Large intestine (tissue), 3 donors: ENCODE data around the gene OSCAR. TPM values are rescaled to one million over a fixed set of nuclear protein-coding genes. Genes with fewer than 3 reads are reported as not detected.

Source experiments
- DNase-seq, 2 donors: peaks; one replicate each; pipeline versions ENCODE4 v3.0.0 to v3.0.0-alpha.2; 2013
- H3K27ac ChIP-seq: one replicate; pipeline ENCODE4 v1.5.1; 2013; ENCODE audit warnings: low read length
- H3K27me3 ChIP-seq: 2 replicates; pipeline ENCODE4 v1.6.1; 2013; ENCODE audit warnings: low read length; ENCODE audit not compliant: control insufficient read depth, insufficient read depth
- H3K36me3 ChIP-seq: 2 replicates; pipeline ENCODE4 v1.6.1; 2013; ENCODE audit warnings: low read length; ENCODE audit not compliant: control insufficient read depth, insufficient read depth
- H3K4me1 ChIP-seq: one replicate; pipeline ENCODE4 v1.6.1; 2013; ENCODE audit warnings: low read length; ENCODE audit not compliant: control insufficient read depth, insufficient read depth
- H3K4me3 ChIP-seq: one replicate; pipeline ENCODE4 v1.5.1; 2013; ENCODE audit warnings: low read length
- H3K9me3 ChIP-seq: one replicate; pipeline ENCODE4 v1.6.1; 2013; ENCODE audit warnings: mild to moderate bottlenecking, low read depth, low read length, moderate library complexity; ENCODE audit not compliant: control insufficient read depth
- WGBS: methylation state at CpG from one replicate; pipeline ENCODE4 v1.1.5; 2013; ENCODE audit warnings: low lambda C conversion rate; ENCODE audit not compliant: insufficient coverage; 5-methylcytosine and 5-hydroxymethylcytosine counted together
- polyA plus RNA-seq: library from polyadenylated mRNA; unstranded; fragments of 120-200 nt; gene quantifications from one replicate; pipeline ENCODE4 v1.2.1, GENCODE V29; 2013

The OSCAR gene
- polyA plus RNA-seq, 1 donor: 0.31 TPM

DNA sequence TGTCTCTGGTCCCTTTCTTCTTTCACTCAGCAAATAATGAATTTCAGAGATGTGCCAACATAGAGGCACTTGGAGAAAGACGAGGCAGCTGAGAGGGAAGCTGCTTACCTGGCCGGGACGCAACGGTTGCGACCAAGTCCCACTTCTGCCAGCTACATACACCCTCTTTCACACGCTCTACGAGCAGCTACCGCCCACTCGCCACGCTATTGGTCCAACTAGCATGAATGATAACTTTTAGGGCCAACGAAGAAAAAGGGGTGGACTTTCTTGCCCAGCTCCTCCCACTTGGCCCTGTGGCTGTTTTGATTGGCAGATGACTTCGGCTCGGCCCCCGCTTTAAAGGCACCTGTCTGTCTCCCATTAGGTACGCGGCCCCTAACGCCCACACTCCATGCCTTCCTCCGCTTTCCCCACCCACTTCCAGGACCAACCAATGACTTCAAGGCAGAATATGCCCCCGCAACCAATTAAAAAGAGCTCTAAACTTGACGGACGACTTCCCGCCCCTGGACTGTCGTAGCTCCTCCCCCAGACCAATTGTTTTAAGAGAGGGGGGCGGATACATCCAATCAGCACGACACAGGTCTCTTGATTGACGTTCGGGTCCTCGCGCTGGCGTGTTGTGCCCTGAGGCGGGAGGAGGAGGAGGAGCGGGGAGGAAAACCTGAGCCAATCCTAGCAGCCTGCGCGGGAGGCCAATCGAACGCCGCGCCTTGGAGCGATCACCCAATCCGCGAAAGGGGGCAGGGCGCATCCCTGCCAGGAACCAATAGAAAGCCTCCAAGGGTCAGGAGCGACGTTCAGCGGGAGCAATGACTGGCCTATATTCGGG, 36.5 kb upstream of the OSCAR start:
- Histone ChIP-seq H3K4me1 (peaks cover 25% of the 10 kb centered on the region), H3K9me3 (no peaks in the 10 kb centered on the region), H3K27ac (peak overlapping the region; percentile 63), H3K4me3 (peak overlapping the region; percentile 72), H3K36me3 (peaks cover 23% of the 10 kb centered on the region), H3K27me3 (no peaks in the 10 kb centered on the region)
- peak; percentile 100 for DNase-seq
- WGBS: no CpG with 5 or more reads among the region's 46 CpGs

DNA sequence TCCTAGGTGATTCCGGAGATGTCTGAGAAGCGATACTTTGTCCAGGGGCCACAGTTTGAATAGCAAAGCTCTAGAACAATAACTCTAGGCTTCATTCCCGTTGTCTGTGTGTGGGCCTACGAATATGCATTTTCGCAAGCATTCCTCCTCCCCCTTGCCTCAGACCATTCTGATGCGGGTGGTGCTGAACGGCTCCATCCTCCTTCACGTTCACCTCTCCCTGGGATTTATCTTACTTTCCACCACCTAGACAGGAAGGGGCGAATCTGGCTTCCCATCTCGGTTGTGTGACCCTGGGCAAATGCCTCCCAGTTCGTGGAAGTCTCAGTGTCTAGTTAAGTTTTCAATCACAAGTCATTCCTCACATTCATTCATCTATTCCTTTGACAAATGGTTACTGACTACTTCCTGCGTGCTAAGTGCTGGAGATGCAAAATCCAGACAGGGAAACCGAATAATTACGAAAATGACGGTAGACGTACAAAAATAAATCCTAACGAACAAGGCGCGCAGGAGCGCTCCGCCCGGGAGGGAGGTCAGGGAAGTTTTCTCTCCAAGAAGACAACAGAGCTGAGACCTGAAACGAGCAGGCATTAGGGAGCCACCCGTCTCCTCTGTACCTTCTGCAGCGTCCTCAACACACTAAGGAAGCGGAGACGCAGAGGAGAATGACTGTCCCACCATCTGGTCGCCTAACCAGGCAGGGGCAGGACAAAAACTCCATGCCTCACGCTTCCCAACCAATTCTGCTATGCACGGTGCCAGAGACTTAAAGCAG, 35.7 kb upstream of the OSCAR start:
- Histone ChIP-seq H3K4me1 (peaks cover 20% of the 10 kb centered on the region), H3K27ac (peak overlapping the region; percentile 16), H3K27me3 (no peaks in the 10 kb centered on the region), H3K4me3 (peak overlapping the region; percentile 41), H3K36me3 (peaks cover 26% of the 10 kb centered on the region), H3K9me3 (no peaks in the 10 kb centered on the region)
- WGBS: 0% methylated on average over 2 of the region's 30 CpGs
- peak in 1 of 2 donors; percentile 40 for DNase-seq

DNA sequence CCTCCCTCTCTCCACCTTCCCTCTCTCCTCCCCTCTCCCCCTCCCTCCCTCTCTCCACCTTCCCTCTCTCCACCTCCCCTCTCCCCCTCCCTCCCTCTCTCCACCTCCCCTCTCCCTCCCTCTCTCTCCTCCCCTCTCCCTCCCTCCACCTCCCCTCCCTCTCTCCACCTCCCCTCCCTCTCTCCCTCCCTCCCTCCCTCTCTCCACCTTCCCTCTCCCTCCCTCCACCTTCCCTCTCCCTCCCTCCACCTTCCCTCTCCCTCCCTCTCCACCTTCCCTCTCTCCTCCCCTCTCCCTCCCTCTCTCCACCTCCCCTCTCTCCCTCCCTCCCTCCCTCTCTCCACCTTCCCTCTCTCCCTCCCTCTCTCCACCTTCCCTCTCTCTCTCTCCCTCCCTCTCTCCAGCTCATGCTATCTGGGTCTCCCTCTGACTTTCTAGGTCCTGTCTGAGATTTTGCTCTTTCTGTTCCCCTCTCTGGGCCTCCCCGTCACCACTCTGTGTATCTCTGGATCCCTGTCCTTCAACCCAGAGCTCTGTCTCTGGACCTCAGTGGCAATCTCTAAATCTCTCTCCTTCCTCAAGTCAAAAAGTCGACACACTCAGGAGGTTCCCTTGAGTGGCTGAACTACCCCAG, 33.5 kb upstream of the OSCAR start:
- WGBS: no CpG with 5 or more reads among the region's 2 CpGs
- Histone ChIP-seq H3K4me3 (no peak overlapping the region), H3K27me3 (no peaks in the 10 kb centered on the region), H3K4me1 (peaks cover 7% of the 10 kb centered on the region), H3K9me3 (no peaks in the 10 kb centered on the region), H3K36me3 (peaks cover 24% of the 10 kb centered on the region), H3K27ac (no peak overlapping the region)
- DNase-seq: no peak

DNA sequence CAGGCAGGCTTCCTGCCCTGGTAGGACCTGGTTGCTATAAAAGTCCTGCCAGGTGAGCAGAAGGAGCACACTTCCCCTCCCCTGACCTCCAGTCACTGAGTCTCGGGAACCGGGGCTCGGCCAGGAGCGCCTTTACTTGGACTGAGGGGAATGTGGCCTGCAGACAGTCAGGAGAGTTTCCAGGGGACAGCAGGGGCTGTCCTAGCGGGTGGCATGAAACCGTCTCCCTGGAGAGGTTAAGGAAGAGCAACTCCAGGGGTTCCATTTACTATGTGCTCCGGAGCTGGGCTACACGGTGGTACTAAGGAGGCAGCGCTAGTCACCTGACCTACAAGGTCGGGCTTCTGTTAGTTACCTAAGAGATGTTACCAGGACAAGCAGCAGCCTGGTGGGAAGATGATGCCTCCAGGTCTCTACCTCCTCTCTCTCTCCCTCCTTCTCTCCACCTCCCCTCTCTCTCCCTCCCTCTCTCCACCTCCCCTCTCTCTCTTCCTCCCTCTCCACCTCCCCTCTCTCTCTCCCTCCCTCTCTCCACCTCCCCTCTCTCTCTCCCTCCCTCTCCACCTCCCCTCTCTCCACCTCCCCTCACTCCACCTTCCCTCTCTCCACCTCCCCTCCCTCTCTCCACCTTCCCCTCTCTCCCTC, 32.8 kb upstream of the OSCAR start:
- Histone ChIP-seq H3K4me3 (no peak overlapping the region), H3K27ac (no peak overlapping the region), H3K4me1 (peaks cover 6% of the 10 kb centered on the region), H3K36me3 (peaks cover 28% of the 10 kb centered on the region), H3K27me3 (no peaks in the 10 kb centered on the region), H3K9me3 (no peaks in the 10 kb centered on the region)
- peak; percentile 42 to 62 for DNase-seq
- no CpG with 5 or more reads among the region's 10 CpGs for WGBS

DNA sequence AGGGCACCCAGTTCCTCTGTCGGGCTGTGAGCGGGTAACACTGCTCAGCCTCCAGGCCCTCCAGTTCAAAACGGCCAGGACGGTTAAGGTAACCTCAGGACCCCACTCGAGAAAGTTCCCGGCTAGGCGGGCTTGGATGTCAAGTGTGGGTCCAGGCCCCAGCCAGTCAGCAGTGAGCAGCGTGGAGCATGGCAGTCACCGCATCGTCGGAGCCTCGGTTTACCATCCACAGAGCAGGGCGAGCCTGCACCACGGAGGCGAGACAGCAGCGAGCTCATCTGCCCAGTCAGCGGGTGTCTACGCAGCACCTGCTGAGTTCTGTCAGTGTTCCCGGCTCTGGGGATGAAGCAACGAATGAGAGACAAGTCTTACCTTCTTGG, 29.0 kb upstream of the OSCAR start:
- DNase-seq: no peak
- Histone ChIP-seq H3K36me3 (peaks cover 57% of the 10 kb centered on the region), H3K9me3 (no peaks in the 10 kb centered on the region), H3K27ac (no peak overlapping the region), H3K27me3 (no peaks in the 10 kb centered on the region), H3K4me3 (no peak overlapping the region), H3K4me1 (no peaks in the 10 kb centered on the region)
- WGBS: no CpG with 5 or more reads among the region's 20 CpGs

DNA sequence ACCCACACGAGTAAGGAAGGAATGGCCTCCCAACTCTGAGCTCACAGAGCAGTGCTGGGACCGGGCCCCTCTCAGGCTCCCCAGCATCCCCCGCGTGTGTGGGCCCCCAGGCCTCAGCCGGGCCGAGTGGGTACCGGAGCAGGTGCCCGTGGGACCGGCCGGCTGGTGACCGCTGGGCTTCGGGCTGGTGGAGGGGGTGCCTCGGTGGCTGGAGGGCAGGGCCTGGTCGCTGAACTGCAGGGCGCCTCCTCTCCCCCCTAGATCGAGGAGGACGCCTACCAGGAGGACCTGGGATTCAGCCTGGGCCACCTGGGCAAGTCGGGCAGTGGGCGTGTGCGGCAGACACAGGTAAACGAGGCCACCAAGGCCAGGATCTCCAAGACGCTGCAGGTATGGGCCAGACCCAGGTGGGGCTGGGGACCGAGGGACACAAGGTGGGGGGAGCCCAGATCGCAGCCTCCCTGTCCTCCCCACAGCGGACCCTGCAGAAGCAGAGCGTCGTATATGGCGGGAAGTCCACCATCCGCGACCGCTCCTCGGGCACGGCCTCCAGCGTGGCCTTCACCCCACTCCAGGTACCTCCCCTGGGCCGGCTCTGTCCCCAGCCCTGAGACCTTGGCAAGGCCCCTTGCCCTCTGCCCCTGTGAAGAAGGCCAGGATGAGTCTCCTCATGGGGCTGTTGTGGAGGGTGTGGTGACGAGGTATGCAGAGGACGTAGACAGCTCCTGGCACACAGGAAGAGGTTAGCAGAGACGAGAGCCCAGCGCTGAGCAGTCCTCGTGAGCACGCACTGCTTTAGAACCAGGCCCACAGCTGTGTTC, 28.4 kb upstream of the OSCAR start:
- peaks cover 63% of the 10 kb centered on the region for H3K36me3 ChIP-seq
- H3K4me3 ChIP-seq: no peak overlapping the region
- H3K4me1 ChIP-seq: no peaks in the 10 kb centered on the region
- H3K27ac ChIP-seq: no peak overlapping the region
- H3K27me3 ChIP-seq: no peaks in the 10 kb centered on the region
- H3K9me3 ChIP-seq: no peaks in the 10 kb centered on the region
- WGBS: no CpG with 5 or more reads among the region's 41 CpGs
- no peak for DNase-seq

DNA sequence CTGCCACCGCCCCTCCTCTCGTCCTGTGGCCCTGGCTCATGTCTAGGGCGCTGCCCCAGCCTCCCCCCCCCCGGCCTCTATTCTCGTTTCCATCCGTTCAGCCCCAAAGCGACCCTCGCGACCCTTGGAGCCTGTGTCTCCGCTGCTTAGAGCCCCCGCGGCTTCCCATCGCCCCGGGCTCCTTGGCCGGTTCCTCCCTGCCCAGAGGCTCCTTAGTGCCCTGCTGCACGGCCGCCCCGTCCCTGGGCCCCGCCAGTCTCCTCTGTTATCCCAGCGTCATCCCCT, 27.8 kb upstream of the OSCAR start:
- no peak for DNase-seq
- 100% methylated on average over 2 of the region's 20 CpGs for WGBS

DNA sequence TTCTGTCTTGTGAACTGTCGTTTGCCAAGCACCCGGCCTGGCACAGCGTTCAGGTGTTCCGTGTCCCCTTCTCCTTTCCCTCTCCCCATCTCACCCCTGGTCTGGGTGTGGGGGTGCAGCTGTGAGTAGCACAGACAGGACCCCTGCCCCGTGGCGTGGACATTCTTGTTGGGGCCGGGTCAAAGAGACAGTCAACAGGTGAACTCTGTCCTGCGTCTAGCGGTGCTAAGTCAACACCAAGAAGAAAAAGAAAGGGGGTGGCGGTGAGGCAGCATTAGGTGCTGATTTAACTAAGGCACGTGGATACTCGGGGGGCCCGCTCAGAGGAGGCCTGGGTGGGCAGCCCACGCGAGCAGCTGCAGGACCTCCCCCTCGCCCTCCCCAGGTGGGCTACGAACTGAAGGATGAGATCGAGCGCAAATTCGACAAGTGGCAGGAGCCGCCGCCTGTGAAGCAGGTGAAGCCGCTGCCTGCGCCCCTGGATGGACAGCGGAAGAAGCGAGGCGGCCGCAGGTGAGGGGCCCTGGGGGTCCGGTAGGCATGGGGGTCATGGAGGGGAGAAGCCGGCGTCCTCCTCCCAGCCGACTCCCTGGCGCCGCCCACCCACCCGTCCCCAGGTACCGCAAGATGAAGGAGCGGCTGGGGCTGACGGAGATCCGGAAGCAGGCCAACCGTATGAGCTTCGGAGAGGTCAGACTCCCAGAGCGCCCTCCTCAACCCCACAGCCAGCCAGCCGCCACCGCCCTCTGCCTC, 27.3 kb upstream of the OSCAR start:
- WGBS: no CpG with 5 or more reads among the region's 44 CpGs
- Histone ChIP-seq H3K4me3 (no peak overlapping the region), H3K4me1 (no peaks in the 10 kb centered on the region), H3K27ac (no peak overlapping the region), H3K9me3 (no peaks in the 10 kb centered on the region), H3K27me3 (no peaks in the 10 kb centered on the region), H3K36me3 (peaks cover 74% of the 10 kb centered on the region)
- no peak for DNase-seq

More for the DNA sequence above, 27.8 kb upstream of the OSCAR start:
- Histone ChIP-seq H3K9me3 (no peaks in the 10 kb centered on the region), H3K36me3 (peaks cover 69% of the 10 kb centered on the region), H3K4me3 (no peak overlapping the region), H3K27me3 (no peaks in the 10 kb centered on the region), H3K4me1 (no peaks in the 10 kb centered on the region), H3K27ac (no peak overlapping the region)

DNA sequence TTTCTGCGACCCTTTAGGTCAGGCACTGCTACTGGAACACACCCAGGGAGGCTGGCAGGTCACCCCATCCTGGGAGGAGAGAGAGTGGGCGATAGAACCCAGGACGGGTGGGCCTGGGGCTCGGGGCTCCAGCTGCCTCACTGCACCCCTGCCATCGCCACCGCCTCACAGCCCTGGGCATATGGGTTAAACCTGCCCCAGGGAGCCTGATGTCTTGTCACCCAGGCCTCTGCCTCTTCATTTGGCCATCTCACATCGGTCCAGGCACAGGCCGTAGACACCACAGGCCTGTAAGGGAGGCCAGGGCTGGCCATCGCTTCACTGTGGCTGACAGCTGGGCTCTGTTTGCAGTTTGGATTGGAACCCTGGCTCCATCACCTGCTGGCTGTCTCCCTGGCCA, 25.1 kb upstream of the OSCAR start:
- peaks cover 78% of the 10 kb centered on the region for H3K36me3 ChIP-seq
- H3K9me3 ChIP-seq: no peaks in the 10 kb centered on the region
- no peaks in the 10 kb centered on the region for H3K27me3 ChIP-seq
- no CpG with 5 or more reads among the region's 9 CpGs for WGBS
- no peak for DNase-seq
- H3K4me3 ChIP-seq: no peak overlapping the region
- H3K27ac ChIP-seq: no peak overlapping the region
- H3K4me1 ChIP-seq: no peaks in the 10 kb centered on the region
